Inflammatory macrophage treated with lipopolysaccharide for 4 hours (primary cell): ENCODE results near the gene SNIP1.
"Not testable (repeated sequence)": the region's sequence is repeated elsewhere in the genome, so short reads cannot be mapped to it uniquely, and the experiment has no call there.

Experiments used
- DNase-seq: peaks from one replicate; pipeline ENCODE4 v3.0.0-alpha.2; 2020

Gene SNIP1

DNA sequence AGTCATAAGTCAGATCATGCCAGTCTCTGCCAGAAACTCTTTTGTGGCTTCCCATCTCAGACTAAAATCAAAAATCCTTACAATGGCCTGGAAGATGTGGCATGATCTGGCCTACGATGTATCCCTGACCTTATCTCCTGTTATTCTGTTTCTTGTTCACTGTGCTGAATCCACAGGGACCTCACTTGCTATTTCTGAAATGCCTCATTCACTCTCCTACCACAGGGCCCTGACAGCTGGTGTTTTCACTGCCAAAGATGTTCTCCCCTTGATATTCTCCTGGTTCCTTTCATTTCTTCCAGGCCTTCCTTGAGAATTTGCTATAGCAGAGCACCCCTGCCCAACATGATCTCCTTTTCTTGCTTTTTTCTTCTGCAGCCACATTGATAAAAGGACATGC lies 4.3 kb upstream of the SNIP1 start:
- DNase-seq: no peak

DNA sequence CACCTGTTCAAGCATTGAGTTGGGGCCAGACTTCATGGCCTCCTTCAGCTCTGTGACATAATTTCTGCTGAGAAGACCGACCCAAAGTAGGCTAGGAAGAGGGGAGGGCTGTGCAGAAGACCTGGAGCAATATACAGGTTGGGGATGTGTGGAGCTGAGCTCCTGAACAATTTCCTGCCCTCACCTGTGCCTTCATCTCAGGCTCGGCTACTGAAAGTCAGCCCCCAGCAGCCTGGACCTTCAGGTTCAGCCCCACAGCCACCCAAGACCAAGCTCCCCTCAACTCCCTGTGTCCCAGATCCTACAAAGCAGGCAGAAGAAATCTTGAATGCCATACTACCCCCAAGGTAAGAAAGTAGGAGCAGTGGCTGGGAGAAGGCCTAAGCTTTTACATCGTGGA lies 3.3 kb upstream of the SNIP1 start:
- DNase-seq: no peak

DNA sequence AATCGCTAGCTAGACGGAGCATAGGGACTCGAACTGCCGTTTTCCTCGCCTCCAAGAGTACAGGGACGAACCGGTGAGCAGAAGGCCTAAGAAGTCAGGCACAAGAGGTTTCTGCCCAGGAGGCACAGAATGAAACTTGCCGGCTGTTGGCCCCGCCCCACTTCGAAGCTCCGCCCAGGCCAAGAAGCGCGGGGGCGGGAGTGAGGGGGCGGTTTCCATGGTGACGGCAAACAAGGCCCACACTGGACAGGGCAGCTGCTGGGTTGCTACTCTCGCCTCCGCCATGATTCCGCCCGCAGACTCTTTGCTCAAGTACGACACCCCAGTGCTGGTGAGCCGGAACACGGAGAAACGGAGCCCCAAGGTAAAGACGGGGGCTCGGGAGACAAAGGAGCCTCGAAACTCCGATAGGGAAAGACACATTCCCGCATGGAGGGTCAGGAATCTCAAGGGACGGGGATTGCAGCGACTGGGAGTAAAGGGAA lies 2.7 kb upstream of the SNIP1 start, which contains the start of gene DNALI1:
DNALI1 (plus strand) TSS at position 229 of the 485 bp plus-strand sequence; CDS start at position 284, 55 bp downstream.
- DNase-seq: peak; percentile 44

DNA sequence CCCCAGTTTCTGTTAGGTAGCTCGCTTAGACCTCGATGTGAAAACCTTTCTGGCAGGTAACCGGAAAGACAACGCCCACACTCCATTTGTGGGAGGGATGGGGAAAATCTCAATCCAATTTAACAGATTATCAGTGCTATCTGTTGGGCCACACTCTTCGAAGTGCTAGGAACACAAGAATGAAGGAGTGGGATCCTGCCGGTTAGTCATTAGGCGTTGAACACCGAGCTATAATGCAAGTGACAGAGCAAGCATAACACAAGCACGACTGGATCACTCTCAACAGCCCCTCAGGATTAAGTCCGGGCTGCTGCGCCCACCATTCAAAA lies 531 bp downstream of the SNIP1 start:
- no peak for DNase-seq

DNA sequence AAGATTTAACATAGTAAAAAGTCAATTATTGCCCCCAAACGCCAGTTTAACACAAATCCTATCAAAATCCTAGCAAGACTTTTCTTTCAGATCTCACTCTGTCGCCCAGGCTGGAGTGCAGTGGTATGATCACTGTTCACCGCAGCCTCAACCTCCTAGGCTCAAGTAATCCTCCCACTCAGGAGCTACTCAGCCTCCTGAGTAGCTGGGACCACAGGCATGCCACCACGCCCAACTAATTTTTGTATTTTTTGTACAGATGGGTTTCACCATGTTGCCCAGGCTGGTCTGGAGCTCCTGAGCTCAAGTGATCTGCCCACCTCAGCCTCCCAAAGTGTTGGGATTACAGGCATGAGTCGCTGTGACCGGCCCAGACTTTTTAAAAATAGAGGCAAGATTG lies 4.8 kb downstream of the SNIP1 start:
- no peak for DNase-seq

DNA sequence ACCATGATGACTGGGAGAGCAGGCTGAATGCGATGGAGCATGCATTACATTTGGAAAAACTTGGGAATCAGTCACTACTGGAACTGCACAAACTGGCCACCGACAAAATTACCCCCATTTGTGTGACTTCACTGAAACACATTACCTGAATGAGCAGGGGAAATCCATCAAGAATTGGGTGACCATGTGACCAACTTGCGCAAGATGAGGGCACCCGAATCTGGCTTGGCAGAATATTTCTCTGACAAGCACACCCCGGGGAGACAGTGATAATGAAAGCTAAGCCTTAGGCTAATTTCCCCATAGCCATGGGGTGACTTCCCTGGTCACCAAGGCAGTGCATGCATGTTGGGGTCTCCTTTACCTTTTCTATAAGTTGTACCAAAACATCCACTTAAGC lies 9.1 kb downstream of the SNIP1 start:
- DNase-seq: no peak

DNA sequence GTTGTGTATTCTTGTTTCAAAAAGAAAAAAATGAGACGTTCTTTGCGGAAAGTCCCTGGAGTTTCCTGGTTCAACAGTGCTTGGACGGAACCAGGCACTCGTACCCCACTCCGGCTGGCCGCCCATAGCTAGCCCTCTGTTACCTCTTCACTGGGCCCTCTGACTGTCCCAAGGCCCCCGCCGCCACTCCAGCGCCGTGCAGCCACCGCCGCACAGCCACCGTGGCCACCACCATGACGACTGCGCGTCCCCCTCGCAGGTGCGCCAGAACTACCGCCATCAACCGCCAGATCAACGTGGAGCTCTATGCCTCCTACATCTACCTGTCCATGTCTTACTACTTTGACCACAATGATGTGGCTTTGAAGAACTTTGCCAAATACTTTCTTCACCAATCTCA lies 9.6 kb downstream of the SNIP1 start:
- no peak for DNase-seq

DNA sequence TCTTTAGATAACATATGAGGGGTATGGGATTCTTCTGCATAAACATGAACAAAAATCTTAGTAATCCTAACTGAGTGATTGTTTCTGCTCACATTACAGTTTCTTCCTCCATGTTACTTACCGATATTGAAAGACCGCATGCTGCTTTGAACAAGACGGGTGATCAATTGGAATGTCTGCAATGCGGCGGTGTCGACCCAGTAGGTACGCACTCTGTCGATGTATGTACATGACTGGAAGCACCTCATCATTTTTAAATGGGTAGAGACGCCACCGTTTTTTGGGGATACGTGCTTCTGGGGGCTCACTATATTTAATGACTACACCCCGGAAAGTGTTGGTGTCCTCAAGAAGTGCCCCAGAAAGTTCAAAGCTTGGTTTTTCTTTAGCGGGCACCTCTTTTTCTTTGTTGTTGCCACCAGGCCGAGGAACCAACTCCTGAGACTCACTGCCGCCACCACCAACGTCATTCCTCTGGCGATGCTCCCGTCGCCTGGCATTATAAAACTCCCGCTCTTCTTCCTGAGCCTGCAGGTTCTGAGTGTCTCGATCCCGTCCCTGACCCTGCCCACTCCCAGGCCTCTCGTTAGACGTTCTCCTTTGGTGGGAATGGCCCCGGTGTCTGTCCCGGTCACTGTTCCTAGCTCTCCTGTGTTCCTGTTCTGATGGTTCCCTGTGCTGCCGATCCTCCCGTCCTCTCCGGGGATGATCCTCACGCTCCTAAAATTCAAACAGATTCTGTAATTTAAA lies 13.9 kb downstream of the SNIP1 start:
- no peak for DNase-seq

DNA sequence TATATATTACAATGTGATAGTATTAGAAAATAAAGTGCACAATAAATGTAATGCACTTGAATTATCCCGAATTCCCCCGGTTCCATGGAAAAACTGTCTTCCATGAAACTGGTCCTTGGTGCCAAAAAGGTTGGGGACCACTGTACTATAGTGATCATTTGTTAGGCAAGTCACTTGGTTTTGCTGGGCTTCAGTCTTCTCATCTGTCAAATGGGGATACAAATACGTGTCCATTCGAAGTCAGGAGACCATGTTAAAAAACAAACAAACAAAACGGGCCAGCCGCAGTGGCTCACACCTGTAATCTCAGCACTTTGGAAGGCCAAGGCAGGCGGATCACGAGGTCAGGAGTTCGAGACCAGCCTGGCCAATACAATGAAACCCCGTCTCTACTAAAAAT lies 14.9 kb downstream of the SNIP1 start:
- DNase-seq: not testable (repeated sequence)

DNA sequence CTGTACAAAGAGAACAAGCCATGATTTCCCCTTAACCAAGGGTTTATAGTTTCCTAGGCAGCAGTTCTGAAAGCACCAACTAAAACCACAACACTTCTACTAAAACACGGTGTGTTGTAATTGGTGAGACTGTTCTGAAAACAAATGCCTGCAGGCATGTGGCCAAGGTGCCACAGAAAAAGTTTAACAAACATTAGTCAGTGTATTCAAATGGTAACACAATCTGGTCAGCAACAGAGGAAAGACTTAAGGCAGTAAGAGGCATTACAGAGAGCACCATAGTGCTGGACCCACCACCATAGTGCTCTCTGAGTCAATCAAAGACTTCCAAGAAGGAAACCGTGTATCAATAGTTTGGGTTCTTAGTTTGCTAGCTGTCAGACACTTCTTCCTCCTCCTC lies 16.7 kb downstream of the SNIP1 start:
- no peak for DNase-seq

DNA sequence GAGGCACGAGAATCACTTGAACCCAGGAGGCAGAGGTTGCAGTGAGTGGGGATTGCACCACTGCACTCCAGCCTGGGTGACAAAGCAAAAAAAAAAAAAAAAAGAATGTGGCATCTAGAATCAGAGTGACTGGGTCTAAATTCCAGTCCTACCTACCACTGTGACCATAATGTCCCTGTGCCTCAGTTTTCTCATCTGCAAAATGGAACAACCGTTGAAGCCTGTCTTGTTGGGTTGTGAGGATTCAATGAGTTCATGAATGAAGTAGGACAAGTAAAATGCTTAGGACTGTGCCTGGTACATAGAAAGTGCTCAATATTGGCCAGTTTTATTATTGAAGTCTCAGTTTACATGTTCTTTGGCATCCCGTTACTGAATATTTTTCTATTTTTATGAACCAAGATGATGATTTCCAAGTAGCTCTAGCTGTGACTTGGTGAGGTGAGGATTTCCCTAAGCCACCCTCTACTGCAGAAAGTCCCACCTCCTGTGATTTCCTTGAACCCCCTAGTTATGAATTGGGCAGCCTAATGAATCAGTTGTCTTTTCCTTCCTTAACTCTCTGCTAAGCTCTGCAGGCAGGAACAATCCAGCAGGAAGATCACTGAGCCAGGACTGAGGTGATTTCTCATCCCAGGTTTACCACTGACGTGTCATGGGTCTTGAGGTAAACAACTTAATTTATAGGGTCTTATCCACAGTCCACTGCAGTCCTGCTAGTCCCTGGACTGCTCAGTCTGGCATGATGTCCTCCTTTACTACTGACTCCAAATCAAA lies 20.6 kb downstream of the SNIP1 start:
- DNase-seq: no peak

DNA sequence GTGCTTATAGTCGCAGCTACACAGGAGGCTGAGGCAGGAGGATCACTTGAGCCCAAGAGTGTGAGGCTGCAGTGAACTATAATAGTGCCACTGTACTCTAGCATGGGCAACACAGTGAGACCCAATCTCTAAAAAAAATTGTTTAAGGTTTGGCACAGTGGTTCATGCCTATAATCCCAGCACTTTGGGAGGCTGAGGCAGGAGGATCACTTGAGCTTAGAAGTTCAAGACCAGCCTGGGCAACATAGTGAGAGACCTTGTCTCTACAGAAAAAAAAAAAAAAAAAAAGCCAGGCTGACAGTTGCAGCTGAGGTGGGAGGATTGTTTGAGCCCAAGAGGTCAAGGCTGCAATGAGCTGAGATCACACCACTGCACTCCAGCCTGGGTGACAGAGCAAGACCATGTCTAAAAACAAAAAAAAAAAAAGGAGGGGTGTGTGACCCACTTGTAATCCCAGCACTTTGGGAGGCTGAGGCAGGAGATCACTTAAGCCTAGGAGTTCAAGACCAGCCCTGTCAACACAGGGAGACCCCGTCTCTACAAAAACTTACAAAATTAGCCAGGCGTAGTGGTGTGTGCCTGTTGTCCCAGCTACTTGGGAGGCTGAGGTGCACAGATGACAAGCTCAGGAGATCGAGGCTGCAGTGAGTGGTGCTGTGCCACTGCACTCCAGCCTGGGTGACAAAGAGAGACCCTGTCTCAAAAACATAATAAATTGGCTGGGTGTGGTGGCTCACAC lies 21.5 kb downstream of the SNIP1 start:
- not testable (repeated sequence) for DNase-seq

DNA sequence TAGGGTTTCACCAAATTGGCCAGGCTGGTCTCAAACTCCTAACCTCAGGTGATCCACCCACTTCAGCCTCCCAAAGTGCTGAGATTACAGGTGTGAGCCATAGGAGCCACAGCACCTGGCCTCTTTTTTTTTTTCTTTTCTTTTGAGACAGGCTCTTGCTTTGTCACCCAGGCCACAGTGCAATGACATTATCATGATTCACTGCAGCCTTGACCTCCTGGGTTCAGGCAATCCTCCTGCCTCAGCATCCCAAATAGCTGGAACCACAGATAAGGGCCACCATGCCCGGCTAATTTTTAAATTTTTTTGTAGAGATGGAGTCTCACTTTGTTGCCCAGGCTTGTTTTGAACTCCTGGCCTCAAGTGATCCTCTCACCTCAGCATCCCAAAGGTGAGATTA lies 24.2 kb downstream of the SNIP1 start:
- not testable (repeated sequence) for DNase-seq

DNA sequence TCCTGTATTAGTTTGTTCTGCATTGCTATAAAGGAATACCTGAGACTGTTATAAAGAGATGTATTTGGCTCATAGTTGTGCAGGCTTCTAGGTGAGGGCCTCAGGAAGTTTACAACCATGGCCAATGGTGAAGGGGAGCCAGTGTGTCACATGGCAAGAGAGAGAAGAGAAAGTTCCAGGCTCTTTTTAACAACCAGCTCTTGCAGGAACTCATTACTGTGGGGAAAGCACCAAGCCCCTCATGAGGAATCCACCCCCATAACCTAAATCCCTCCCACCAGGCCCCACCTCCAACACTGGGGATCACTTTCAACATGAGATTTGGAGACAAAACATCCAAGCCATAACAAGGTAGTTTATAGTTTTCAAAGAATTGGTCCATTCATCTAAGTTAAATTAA lies 34.5 kb downstream of the SNIP1 start:
- no peak for DNase-seq

DNA sequence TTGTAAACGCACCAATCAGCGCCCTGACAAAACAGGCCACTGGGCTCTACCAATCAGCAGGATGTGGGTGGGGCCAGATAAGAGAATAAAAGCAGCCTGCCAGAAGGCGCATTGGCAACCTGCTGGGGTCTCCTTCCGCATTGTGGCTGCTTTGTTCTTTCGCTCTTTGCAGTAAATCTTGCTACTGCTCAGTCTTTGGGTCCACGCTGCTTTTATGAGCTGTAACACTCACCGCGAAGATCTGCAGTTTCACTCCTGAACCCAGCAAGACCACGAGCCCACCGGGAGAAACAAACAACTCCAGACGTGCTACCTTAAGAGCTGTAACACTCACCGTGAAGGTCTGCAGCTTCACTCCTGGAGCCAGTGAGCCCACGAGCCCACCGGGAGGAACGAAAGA lies 35.2 kb downstream of the SNIP1 start:
- not testable (repeated sequence) for DNase-seq

DNA sequence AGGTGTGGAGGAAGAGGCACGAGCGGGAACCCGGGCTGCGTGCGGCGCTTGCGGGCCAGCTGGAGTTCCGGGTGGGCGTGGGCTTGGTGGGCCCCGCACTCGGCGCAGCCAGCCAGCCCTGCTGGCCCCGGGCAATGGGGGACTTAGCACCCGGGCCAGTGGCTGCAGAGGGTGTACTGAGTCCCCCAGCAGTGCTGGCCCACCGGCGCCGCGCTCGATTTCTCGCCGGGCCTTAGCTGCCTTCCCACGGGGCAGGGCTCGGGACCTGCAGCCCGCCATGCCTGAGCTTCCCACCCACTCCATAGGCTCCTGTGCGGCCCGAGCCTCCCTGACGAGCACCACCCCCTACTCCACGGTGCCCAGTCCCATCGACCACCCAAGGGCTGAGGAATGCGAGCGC lies 35.9 kb downstream of the SNIP1 start:
- not testable (repeated sequence) for DNase-seq

DNA sequence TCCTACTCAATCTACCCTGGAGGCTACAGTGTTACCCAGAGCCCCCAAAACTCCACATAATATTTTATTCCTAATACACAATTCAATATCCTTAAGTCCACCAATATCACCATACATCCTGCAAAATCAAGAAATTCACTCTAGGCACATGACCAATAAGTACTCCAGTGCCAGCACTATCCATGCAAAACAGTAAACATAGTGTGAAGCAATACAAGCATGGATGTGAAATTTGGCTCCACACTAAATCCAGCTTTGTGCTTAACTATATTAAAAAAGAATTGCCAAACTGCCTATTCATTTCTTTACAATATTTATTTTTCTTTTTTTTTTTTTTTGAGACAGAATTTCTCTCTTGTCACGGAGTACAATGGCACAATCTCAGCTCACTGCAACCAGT lies 36.5 kb downstream of the SNIP1 start:
- no peak for DNase-seq

DNA sequence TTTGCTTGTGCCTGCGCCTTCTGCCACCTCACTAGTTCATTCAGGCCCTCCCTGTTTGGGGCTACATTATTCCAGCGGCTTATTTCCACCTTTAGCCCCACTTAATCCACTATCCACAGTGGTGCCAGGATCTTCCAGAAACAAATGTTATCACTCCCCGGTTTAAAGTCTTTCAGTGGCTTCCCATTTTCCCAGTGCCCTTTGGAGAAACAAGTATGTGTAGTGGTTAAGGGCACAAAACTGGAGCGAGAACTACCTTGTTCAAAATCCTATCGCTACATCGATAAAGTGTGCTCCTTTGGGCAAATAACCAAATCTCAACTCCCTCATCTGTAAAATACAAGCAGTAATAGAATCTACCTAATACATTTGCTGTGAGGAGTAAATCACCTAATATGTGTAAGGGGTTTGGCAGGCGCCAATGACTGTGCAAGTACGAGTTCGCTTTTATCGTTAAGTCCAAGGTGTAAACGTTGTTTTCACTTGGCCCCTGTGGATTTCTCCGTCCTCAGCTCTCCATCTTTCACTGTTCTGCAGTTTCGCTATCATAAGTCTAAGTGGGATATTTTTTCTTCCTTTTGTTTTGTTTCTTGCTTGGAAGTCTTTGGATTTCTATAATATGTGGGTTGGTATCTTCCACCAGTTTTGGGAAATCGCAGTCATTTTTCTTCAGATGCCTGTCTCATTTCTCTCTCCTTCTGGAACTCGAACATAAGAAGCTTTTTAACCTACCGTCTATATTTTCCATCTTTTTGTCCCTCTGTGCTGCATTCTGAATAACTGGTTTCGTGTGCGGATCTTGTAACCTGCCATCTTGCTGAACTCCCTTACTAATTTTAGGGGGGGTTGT lies 38.7 kb downstream of the SNIP1 start:
- DNase-seq: no peak

DNA sequence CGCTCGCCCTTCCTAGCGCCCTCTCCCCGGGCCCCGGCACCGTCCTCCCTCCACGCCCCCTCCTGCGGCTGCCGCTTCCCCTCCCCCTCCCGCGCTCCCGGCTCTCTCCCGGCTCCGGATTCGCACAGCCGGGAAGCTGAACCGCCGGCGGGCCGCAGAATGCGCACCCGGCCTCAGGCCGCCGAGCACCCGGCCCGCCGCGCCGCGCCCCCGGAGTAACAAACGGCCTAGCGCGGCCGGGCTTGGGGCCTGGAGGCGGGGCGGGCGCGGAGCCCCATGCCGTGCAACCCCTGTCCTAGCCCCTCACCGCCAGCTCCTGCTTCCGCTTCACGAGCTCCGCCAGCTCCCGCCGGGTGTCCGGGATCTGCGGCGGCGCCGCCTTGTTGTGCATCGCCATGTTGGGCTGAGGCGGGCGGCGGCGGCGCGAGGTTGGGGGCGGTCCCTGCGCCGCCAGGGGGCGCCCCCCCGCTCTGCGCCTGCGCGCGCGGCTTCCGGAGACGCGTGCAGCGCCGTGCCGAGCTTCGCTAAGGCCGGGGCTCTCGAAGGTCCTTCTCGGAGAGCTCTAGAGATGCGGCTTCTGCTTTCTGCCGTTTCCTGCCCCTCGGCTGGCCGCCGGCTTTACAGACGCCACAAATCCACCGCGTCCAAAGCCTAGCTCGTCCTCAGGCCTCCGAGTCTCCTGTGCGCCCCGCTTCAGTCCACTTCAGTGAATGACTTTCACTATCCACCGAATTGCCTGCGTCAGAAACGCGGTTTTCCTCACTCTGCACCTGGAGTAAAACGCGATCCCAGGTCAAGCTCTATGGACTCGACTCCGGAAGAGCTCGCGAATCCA lies 39.5 kb downstream of the SNIP1 start, which contains the start of gene MEAF6:
MEAF6 (minus strand) TSS at position 417 of the 835 bp plus-strand sequence; CDS start at position 397, 20 bp downstream.
- peak; percentile 87 for DNase-seq

DNA sequence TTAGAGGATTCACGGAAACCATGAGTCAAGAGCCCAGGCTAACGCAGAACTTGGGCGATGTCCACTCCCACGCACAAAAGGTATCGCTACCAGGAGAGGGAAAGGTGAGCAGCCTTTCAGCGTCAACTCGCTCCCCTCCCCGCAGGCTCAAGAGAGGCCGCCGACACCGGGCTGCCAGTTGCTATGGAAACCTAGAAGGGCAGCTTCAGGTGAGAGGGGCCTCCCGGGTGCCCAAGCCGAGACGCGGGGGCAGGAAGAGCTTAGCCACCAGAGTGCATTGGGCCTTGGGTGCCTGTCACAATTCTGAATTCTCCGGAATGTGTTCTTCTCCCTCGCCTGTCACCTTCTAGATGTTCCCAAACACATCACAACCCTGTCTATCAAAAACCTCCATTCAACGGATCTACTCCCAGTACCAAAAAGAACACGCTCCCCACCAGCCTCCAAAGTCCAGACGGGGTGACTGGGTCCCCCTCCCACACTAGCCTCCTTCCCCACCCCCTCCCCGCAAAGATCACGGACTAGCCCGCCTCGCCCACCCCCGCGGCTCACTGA lies 40.2 kb downstream of the SNIP1 start:
- no peak for DNase-seq

DNA sequence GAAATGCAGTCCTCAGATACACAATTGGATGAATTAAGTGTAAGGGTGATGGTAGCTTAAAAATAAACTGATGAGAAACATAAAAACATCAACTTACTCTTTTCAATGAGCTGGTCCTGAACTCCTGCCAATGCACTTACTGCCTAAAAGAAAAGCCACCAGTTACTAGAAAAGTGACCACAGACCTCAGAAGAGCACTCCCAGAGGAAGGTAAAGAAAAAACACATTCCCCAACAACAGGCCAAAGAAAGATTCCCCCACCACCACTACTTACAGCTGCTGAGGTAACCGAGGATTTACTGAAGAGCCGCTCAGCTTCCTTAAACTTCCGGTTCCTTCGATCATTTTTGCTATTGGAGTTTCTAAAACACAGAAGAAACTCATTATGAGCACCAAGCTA lies 44.9 kb downstream of the SNIP1 start:
- no peak for DNase-seq
